ENCODE results near the gene ERF. TPM values are rescaled to one million over a fixed set of nuclear protein-coding genes. Genes with fewer than 3 reads are reported as not detected.

Gene ERF
- total RNA-seq, 2 donors from 2014 or later = 106 to 138 TPM

GRCh38 chr19:42275517-42275916, 20.6 kb upstream of the ERF start:
- H3K4me3 ChIP-seq (ENCODE audit: low read length) = no peak overlapping the region
- Mint-ChIP-seq H3K4me3 (no peak overlapping the region), H3K9me3 (no peaks in the 10 kb centered on the region), H3K27me3 (ENCODE audit: insufficient read depth) (no peaks in the 10 kb centered on the region), H3K27ac (no peak overlapping the region), H3K4me1 (peaks cover 20% of the 10 kb centered on the region), H3K36me3 (ENCODE audit: low read depth) (peaks cover 23% of the 10 kb centered on the region)
- WGBS, 2 experiments (ENCODE audit: insufficient coverage in 1 of 2, insufficient read length in 1 of 2) = 91% methylated on average over 2 of the region's 3 CpGs; no CpG with 5 or more reads in 1 of the 2 experiments
- H3K27me3 ChIP-seq (ENCODE audit: control insufficient read depth, insufficient read depth, low read length, poor library complexity, severe bottlenecking) = no peaks in the 10 kb centered on the region
- no peak overlapping the region for H3K27ac ChIP-seq (ENCODE audit: low read depth, low read length)
- H3K9me3 ChIP-seq (ENCODE audit: control insufficient read depth, low read length) = no peaks in the 10 kb centered on the region
- H3K4me1 ChIP-seq (ENCODE audit: control insufficient read depth, insufficient read depth, low read length) = peaks cover 7% of the 10 kb centered on the region
- H3K9ac ChIP-seq (ENCODE audit: extremely low read depth, low read length, poor library complexity, severe bottlenecking) = no peak overlapping the region
- no peak for TF ChIP-seq CTCF (conservative IDR thresholded peaks at IDR 0.05)
- H3K36me3 ChIP-seq (ENCODE audit: control insufficient read depth, insufficient read depth, low read length) = peaks cover 16% of the 10 kb centered on the region
- no peak for DNase-seq

DNA sequence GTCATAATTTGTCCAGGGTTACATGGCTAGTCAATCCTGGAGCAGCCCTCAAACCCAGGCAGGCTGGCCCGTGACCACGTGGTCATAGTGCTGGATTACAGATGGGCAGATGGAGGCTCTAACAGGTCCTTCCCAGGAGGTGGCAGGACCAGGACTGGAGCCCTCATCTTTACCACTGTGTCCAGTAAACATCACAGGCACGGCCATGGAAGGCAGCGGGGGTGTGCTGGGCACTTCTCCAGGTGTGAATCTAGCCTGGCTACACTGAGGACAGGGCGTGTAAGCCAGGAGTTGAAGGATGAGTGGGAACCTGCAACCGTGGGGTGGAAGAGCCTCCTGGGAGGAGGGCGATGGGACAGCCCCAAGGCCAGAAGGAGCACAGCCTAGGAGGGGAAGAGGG, 20.2 kb upstream of the ERF start:
- H3K4me1 ChIP-seq (ENCODE audit: control insufficient read depth, insufficient read depth, low read length) = peaks cover 9% of the 10 kb centered on the region
- H3K27ac Mint-ChIP-seq = no peak overlapping the region
- peaks cover 24% of the 10 kb centered on the region for H3K4me1 Mint-ChIP-seq
- no peaks in the 10 kb centered on the region for H3K27me3 ChIP-seq (ENCODE audit: control insufficient read depth, insufficient read depth, low read length, poor library complexity, severe bottlenecking)
- no peaks in the 10 kb centered on the region for H3K27me3 Mint-ChIP-seq (ENCODE audit: insufficient read depth)
- no peak overlapping the region for H3K27ac ChIP-seq (ENCODE audit: low read depth, low read length)
- H3K9me3 ChIP-seq (ENCODE audit: control insufficient read depth, low read length) = no peaks in the 10 kb centered on the region
- DNase-seq = no peak
- no peak for TF ChIP-seq CTCF (conservative IDR thresholded peaks at IDR 0.05)
- H3K9ac ChIP-seq (ENCODE audit: extremely low read depth, low read length, poor library complexity, severe bottlenecking) = no peak overlapping the region
- no peak overlapping the region for H3K4me3 Mint-ChIP-seq
- H3K4me3 ChIP-seq (ENCODE audit: low read length) = no peak overlapping the region
- WGBS, 2 experiments (ENCODE audit: insufficient coverage in 1 of 2, insufficient read length in 1 of 2) = 90 to 98% methylated on average over 5 to 7 of the region's 7 CpGs
- peaks cover 23% of the 10 kb centered on the region for H3K36me3 Mint-ChIP-seq (ENCODE audit: low read depth)
- no peaks in the 10 kb centered on the region for H3K9me3 Mint-ChIP-seq
- H3K36me3 ChIP-seq (ENCODE audit: control insufficient read depth, insufficient read depth, low read length) = peaks cover 16% of the 10 kb centered on the region

DNA sequence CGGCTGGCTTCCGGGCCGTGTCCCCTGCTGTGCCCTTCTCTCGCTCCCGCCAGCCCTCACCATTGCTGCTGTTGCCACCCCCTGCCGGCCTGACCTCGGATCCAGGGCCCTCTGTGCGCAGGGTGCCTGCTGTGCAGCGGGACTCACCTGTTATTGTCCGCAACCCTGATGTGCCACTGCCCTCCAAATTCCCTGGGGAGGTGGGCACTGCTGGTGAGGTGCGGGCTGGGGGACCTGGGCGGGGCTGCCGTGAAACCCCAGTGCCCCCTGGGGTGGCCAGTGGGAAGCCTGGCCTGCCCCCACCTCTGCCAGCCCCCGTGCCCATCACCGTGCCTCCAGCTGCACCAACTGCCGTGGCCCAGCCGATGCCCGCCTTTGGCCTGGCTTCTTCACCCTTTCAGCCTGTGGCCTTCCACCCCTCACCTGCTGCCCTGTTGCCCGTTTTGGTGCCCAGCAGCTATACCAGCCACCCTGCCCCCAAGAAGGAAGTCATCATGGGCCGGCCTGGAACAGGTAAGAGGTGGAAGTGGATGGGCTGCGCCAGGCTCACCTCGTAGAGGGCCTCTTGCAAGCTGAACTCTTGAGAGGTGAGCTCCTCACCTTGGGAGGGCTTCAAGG, 19.2 kb upstream of the ERF start:
- TF ChIP-seq CTCF (conservative IDR thresholded peaks at IDR 0.05) = no peak
- Histone ChIP-seq H3K4me3 (ENCODE audit: low read length) (no peak overlapping the region), H3K27ac (ENCODE audit: low read depth, low read length) (no peak overlapping the region), H3K27me3 (ENCODE audit: control insufficient read depth, insufficient read depth, low read length, poor library complexity, severe bottlenecking) (no peaks in the 10 kb centered on the region), H3K9ac (ENCODE audit: extremely low read depth, low read length, poor library complexity, severe bottlenecking) (no peak overlapping the region), H3K9me3 (ENCODE audit: control insufficient read depth, low read length) (no peaks in the 10 kb centered on the region), H3K4me1 (ENCODE audit: control insufficient read depth, insufficient read depth, low read length) (peaks cover 6% of the 10 kb centered on the region), H3K36me3 (ENCODE audit: control insufficient read depth, insufficient read depth, low read length) (peaks cover 16% of the 10 kb centered on the region)
- Mint-ChIP-seq H3K9me3 (no peaks in the 10 kb centered on the region), H3K36me3 (ENCODE audit: low read depth) (peaks cover 23% of the 10 kb centered on the region), H3K27me3 (ENCODE audit: insufficient read depth) (no peaks in the 10 kb centered on the region), H3K27ac (no peak overlapping the region), H3K4me1 (peaks cover 25% of the 10 kb centered on the region), H3K4me3 (no peak overlapping the region)
- WGBS, 2 experiments (ENCODE audit: insufficient coverage in 1 of 2, insufficient read length in 1 of 2) = 93 to 97% methylated on average over 13 to 22 of the region's 22 CpGs
- DNase-seq = no peak

Measured in endodermal cell (in vitro differentiated cells).